ENCODE data around the gene CRK. TPM values are rescaled to one million over a fixed set of nuclear protein-coding genes. Genes with fewer than 3 reads are reported as not detected.

CRK gene
- total RNA-seq, 1 experiment from 2014 or later = 41.8 TPM

DNA sequence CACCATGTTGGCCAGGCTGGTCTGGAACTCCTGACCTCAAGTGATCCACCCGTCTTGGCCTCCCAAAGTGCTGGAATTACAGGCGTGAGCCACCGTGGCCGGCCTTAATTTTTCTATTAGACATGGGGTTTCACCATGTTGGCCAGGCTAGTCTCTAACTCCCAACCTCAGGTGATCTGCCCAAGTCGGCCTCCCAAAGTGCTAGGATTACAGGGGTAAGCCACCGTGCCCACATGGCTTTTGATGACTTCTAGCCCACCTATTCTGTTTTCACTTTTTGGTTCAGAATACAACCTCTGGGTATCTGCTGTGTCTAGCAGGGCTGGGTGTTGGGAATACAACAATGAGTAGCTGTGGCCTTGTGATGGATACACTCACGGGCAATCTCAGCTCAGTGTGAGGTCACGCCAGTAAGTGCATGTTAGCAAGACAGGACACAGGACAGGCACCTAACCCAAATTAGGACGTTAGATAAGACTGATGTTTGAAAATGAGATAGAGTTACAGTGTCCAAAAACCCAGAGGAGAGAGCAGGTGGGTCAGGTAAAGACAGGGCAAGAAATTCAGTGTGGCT, 41.9 kb downstream of the CRK start:
- no peak overlapping the region for H3K9ac ChIP-seq (ENCODE audit: low read length)
- no peaks in the 10 kb centered on the region for H3K9me3 ChIP-seq (ENCODE audit: low read length)
- ATAC-seq (no peak), DNase-seq (no peak)
- no peaks in the 10 kb centered on the region for H3F3A ChIP-seq (ENCODE audit: low read length, unreplicated experiment)
- CTCF ChIA-PET = no interaction called here
- H3K4me3 ChIP-seq (ENCODE audit: low read length) = no peak overlapping the region
- no peaks in the 10 kb centered on the region for H3K36me3 ChIP-seq (ENCODE audit: low read depth, low read length)
- H3K9me2 ChIP-seq (replicated peaks; ENCODE audit: low read length) = no peaks in the 10 kb centered on the region
- H4K20me1 ChIP-seq (ENCODE audit: low read length) = no peaks in the 10 kb centered on the region
- H3K79me2 ChIP-seq (ENCODE audit: low read length) = no peaks in the 10 kb centered on the region
- no TSS peak for BruUV-seq (replicated peaks)
- intact Hi-C loops (cut with micrococcal nuclease) = no loop called here
- POLR2A ChIA-PET (ENCODE audit: unreplicated experiment) = interaction anchor here (0.5 kb wide), 1 partner anchor 25 kb away, joined by 4 read pairs; no protein-coding TSS in a partner anchor
- no peak overlapping the region for H2AFZ ChIP-seq (ENCODE audit: low read length)
- no peaks in the 10 kb centered on the region for H3K27me3 ChIP-seq (ENCODE audit: low read length)
- H3K27ac ChIP-seq (ENCODE audit: low read length) = no peak overlapping the region
- H3K4me1 ChIP-seq (ENCODE audit: insufficient read depth, low read length) = 0 out of 2 replicates have a peak, but pooled peaks cover 10% of the 10 kb centered on the region
- TF ChIP-seq EZH2 (IDR thresholded peaks at IDR 0.05; ENCODE audit: low read length, unreplicated experiment) = no peak
- TF ChIP-seq, protein P1, sequence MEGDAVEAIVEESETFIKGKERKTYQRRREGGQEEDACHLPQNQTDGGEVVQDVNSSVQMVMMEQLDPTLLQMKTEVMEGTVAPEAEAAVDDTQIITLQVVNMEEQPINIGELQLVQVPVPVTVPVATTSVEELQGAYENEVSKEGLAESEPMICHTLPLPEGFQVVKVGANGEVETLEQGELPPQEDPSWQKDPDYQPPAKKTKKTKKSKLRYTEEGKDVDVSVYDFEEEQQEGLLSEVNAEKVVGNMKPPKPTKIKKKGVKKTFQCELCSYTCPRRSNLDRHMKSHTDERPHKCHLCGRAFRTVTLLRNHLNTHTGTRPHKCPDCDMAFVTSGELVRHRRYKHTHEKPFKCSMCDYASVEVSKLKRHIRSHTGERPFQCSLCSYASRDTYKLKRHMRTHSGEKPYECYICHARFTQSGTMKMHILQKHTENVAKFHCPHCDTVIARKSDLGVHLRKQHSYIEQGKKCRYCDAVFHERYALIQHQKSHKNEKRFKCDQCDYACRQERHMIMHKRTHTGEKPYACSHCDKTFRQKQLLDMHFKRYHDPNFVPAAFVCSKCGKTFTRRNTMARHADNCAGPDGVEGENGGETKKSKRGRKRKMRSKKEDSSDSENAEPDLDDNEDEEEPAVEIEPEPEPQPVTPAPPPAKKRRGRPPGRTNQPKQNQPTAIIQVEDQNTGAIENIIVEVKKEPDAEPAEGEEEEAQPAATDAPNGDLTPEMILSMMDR (conservative IDR thresholded peaks at IDR 0.05; ENCODE audit: low read depth, low read length) = no peak
- no peak for TF ChIP-seq EZH2phosphoT487 (IDR thresholded peaks at IDR 0.05; ENCODE audit: borderline replicate concordance, low read length)
- no peak overlapping the region for H3K4me2 ChIP-seq (ENCODE audit: low read length)

DNA sequence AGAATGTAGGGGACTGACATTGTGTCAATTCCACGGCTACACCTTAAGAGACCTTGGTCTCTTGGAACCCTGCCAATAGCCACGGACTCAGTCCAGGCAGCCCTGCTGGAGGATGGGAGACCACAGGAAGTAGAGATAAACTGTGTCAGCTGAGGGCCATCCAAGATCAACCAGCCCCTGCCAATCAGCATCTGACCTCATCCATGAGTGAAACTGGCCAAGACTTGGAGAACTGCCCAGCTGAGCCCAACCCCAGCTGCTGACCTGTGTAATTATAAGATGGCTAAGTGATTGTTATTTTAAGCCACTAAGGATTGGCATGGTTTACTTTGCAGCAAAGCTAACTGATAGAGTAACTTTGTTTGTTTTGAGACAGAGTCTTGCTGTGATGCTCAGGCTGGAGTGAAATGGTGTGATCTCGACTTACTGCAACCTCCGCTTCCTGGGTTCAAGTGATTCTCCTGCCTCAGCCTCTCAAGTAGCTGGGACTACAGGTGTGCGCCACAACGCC, 42.7 kb downstream of the CRK start:
- TF ChIP-seq, protein P1 (conservative IDR thresholded peaks at IDR 0.05; ENCODE audit: low read depth, low read length) = no peak
- TF ChIP-seq EZH2 (IDR thresholded peaks at IDR 0.05; ENCODE audit: low read length, unreplicated experiment) = no peak
- no peak for TF ChIP-seq EZH2phosphoT487 (IDR thresholded peaks at IDR 0.05; ENCODE audit: borderline replicate concordance, low read length)
- Histone ChIP-seq H3K4me2 (ENCODE audit: low read length) (peak overlapping the region; percentile 26; the same call in 1 of the 2 replicates), H3K9ac (ENCODE audit: low read length) (no peak overlapping the region), H3K9me3 (ENCODE audit: low read length) (no peaks in the 10 kb centered on the region), H4K20me1 (ENCODE audit: low read length) (no peaks in the 10 kb centered on the region), H3K36me3 (ENCODE audit: low read depth, low read length) (no peaks in the 10 kb centered on the region), H3K27me3 (ENCODE audit: low read length) (no peaks in the 10 kb centered on the region), H2AFZ (ENCODE audit: low read length) (no peak overlapping the region), H3K9me2 (replicated peaks; ENCODE audit: low read length) (no peaks in the 10 kb centered on the region), H3F3A (ENCODE audit: low read length, unreplicated experiment) (no peaks in the 10 kb centered on the region), H3K79me2 (ENCODE audit: low read length) (no peaks in the 10 kb centered on the region), H3K4me1 (ENCODE audit: insufficient read depth, low read length) (0 out of 2 replicates have a peak, but pooled peaks cover 10% of the 10 kb centered on the region), H3K4me3 (ENCODE audit: low read length) (no peak overlapping the region), H3K27ac (ENCODE audit: low read length) (0 out of 2 replicates have a peak overlapping the region, but pooled peaks have one; percentile 40)
- ChIA-PET CTCF (no interaction called here), POLR2A (ENCODE audit: unreplicated experiment) (interaction anchor here (0.6 kb wide), 1 partner anchor 52 kb away, joined by 13 read pairs; no protein-coding TSS in a partner anchor)
- DNase-seq (peak; percentile 79), ATAC-seq (peak; percentile 91)
- intact Hi-C loops (cut with micrococcal nuclease) = no loop called here
- no TSS peak for BruUV-seq (replicated peaks)

Measured in PC-3 (cell line).